Measurements from ENCODE around the gene IL9R.

The IL9R gene

GRCh38 chrX:156001001-156001666 lies 3.6 kb downstream of the IL9R start:
- Histone ChIP-seq H3K27ac (no peak overlapping the region), H3K36me3 (ENCODE audit: control insufficient read depth, insufficient read depth, low read length) (no peaks in the 10 kb centered on the region), H3K4me2 (ENCODE audit: low read length) (no peak overlapping the region), H2AFZ (no peak overlapping the region), H3K27me3 (ENCODE audit: control insufficient read depth, insufficient read depth, low read length) (no peaks in the 10 kb centered on the region), H3K4me1 (no peaks in the 10 kb centered on the region), H3K9ac (no peak overlapping the region), H3K79me2 (no peaks in the 10 kb centered on the region), H3K9me3 (ENCODE audit: control insufficient read depth, low read length) (no peaks in the 10 kb centered on the region), H3K4me3 (ENCODE audit: low read depth, low read length) (no peak overlapping the region)
- TF ChIP-seq CTCF (IDR thresholded peaks at IDR 0.05), result no peak

GRCh38 chrX:156001667-156002021 lies 4.1 kb downstream of the IL9R start:
- Histone ChIP-seq H3K4me1 (no peaks in the 10 kb centered on the region), H3K27ac (no peak overlapping the region), H3K4me2 (ENCODE audit: low read length) (no peak overlapping the region), H3K79me2 (no peaks in the 10 kb centered on the region), H3K27me3 (ENCODE audit: control insufficient read depth, insufficient read depth, low read length) (no peaks in the 10 kb centered on the region), H3K4me3 (ENCODE audit: low read depth, low read length) (no peak overlapping the region), H3K9ac (no peak overlapping the region), H3K36me3 (ENCODE audit: control insufficient read depth, insufficient read depth, low read length) (no peaks in the 10 kb centered on the region), H3K9me3 (ENCODE audit: control insufficient read depth, low read length) (no peaks in the 10 kb centered on the region), H2AFZ (no peak overlapping the region)
- no peak for TF ChIP-seq CTCF (IDR thresholded peaks at IDR 0.05)

GRCh38 chrX:156002507-156002906 lies 5.0 kb downstream of the IL9R start:
- no peak overlapping the region for H3K4me2 ChIP-seq (ENCODE audit: low read length)
- H3K4me1 ChIP-seq, result no peaks in the 10 kb centered on the region

DNA sequence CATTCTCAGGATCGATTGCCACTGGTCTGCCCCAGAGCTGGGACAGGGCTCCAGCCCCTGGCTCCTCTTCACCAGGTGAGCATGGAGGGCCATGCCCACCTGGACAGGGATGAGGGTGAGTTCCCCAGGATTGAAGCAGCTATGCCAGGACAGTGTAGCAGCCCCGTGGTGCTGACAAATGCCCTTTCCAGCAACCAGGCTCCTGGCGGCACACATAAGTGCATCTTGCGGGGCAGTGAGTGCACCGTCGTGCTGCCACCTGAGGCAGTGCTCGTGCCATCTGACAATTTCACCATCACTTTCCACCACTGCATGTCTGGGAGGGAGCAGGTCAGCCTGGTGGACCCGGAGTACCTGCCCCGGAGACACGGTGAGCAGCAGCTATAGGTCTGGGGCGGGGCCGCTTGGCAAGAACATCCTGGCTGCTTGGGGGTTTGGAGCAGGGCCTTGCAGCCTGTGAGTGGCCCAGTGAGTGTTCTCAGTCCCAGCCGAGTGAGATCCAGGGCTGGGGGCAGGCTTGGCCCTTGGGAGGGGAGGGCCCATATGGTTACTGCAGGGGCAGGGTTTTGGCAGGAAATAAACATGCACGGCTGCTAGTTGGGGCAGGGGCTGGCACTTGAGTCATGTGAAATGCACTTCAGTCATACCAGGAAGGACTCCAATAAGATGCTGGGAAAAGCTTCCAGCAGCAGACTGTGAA lies 6.1 kb downstream of the IL9R start:
- H3K9me3 ChIP-seq (ENCODE audit: control insufficient read depth, low read length), result no peaks in the 10 kb centered on the region

More at GRCh38 chrX:156002507-156002906, 5.0 kb downstream of the IL9R start:
- no peaks in the 10 kb centered on the region for H3K36me3 ChIP-seq (ENCODE audit: control insufficient read depth, insufficient read depth, low read length)
- no peaks in the 10 kb centered on the region for H3K27me3 ChIP-seq (ENCODE audit: control insufficient read depth, insufficient read depth, low read length)
- H3K9ac ChIP-seq, result no peak overlapping the region
- H3K27ac ChIP-seq, result no peak overlapping the region
- no peak for TF ChIP-seq CTCF (IDR thresholded peaks at IDR 0.05)
- no peak overlapping the region for H3K4me3 ChIP-seq (ENCODE audit: low read depth, low read length)
- H3K9me3 ChIP-seq (ENCODE audit: control insufficient read depth, low read length), result no peaks in the 10 kb centered on the region
- H3K79me2 ChIP-seq, result no peaks in the 10 kb centered on the region
- H2AFZ ChIP-seq, result no peak overlapping the region

More for the DNA sequence above, 6.1 kb downstream of the IL9R start:
- no peaks in the 10 kb centered on the region for H3K4me1 ChIP-seq
- H3K27me3 ChIP-seq (ENCODE audit: control insufficient read depth, insufficient read depth, low read length), result no peaks in the 10 kb centered on the region
- no peak overlapping the region for H3K4me3 ChIP-seq (ENCODE audit: low read depth, low read length)
- H3K27ac ChIP-seq, result no peak overlapping the region
- H3K4me2 ChIP-seq (ENCODE audit: low read length), result no peak overlapping the region
- H3K9ac ChIP-seq, result no peak overlapping the region
- no peaks in the 10 kb centered on the region for H3K36me3 ChIP-seq (ENCODE audit: control insufficient read depth, insufficient read depth, low read length)
- H3K79me2 ChIP-seq, result no peaks in the 10 kb centered on the region
- TF ChIP-seq CTCF (IDR thresholded peaks at IDR 0.05), result no peak
- H2AFZ ChIP-seq, result no peak overlapping the region
